GM19455 (cell line): ENCODE results near the gene ATP23.

Experiments
- ATAC-seq: cut with Tn5 transposase; IDR thresholded peaks from one replicate; pipeline ENCODE4 v1.9.1; 2021; ENCODE audit not compliant: unreplicated experiment

The ATP23 gene

DNA sequence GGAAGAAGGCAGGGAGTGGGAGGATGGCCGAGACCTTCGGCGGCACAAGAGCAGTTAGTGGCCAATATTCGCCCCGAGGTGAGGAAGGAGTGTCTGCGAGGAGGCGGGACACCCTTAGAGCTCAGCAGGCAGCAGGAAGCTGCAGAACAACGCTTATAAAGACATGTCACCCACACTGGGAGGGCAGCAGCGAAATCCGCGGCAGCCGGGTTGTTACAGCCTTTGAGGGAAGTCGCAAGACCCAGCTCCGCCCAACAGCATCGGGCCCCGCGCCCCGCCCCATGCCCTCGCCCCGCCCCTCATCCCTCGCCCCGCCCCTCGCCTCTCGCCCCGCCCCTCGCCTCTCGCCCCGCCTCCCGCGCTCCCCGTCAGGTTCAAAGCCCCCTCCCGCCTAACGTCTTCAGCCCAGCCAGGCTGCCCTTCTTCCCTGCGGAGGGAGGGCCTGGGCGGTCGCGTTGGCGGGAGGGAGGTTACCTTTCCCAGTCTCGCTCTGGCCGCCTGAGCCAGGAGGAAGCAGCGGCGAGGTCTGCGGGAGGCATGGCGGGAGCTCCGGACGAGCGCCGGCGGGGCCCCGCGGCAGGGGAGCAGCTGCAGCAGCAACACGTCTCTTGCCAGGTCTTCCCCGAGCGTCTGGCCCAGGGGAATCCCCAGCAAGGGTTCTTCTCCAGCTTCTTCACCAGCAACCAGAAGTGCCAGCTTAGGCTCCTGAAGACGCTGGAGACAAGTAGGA is at the start of gene ATP23:
TSS of gene ATP23 (plus strand) at position 403 of the 730 bp plus-strand sequence. CDS start at position 538, 135 bp downstream.
- ATAC-seq, result peak; percentile 85

GRCh38 chr12:57892232-57892972 is 49.0 kb upstream of the ATP23 start:
- no peak for ATAC-seq

GRCh38 chr12:57893431-57894353 is 47.7 kb upstream of the ATP23 start:
- ATAC-seq, result no peak

DNA sequence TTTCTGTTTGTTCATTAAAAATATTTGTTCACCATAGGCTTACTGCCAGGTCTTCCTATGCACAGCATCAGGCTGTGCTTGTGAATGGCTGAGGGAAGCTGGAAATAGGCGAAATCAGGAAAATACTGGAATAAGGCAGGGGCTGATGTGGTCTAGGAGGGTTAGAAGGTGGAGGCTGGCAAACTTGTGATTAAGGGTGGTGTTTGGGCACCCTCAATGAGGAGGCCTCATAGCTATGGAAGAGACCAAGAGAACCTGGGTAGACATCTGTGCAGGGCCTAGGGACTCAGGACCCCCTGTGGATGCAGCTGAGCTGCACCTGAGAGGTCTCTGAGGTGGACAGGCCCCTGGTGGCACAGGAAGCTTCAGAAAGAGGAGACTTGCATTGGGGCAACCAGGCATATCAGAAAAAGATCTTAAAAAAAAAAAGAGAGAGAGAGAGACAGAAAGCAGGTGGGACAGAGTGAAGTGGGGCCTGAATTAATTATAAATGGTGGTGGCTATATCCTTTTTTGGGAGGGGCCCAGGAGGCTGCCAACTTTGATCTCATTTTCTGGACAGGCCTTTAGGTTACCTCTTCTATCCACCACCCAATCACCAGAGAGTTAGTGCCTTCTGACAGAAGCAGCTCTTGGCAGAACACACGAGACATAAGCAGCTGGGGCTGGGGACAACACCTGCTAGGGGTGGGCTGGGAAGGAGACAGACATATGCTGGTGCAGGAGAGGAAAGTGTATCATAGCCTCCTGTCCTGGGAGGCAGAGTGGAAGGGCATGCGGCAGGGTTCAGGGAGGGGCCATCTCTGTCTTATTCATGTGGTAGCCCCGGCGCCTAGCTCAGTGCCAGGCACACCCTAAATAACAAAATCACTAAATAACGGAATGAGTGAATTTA is 46.7 kb upstream of the ATP23 start:
- no peak for ATAC-seq

GRCh38 chr12:57895389-57896114 is 45.8 kb upstream of the ATP23 start:
- ATAC-seq, result no peak

- no peak for ATAC-seq
Observed at GRCh38 chr12:57896115-57896433, 45.3 kb upstream of the ATP23 start.

DNA sequence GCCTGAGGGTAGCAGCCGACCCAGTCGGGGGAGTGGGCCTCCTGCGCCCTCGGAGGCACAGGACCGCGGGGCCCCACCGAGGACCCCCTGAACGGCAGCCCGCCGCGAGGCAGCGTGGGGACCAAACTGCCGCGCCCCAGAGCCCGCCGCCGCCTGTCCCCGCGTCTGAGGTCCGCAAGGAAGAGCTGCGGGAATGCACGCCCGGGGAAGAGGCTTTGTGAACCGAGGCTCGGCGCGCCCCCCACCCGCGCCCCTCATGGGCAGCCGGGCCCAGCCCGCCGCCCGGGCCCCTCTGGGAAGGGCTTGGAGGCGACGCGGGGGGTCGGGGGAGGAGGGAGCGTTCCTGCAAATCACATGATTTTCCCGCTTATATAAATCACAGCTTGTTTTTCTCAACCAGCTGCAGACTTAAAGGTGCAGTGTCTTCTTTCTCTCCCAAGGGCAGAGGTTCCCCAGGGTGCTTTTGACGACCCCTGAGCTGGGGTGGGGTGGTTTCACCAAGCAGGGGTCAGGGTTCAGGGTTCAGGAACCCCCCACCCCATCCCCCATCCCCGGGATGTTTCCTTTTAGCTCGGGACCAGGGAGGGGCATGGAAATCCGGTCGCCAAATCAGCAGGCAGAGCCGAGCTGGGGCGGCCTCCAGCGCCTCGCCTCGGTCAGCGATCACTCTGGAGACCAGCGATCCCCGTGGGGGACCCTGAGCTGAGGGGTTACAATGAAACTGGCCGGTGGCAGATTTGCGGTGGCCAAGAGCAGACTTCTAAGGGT is 44.7 kb upstream of the ATP23 start:
- no peak for ATAC-seq

DNA sequence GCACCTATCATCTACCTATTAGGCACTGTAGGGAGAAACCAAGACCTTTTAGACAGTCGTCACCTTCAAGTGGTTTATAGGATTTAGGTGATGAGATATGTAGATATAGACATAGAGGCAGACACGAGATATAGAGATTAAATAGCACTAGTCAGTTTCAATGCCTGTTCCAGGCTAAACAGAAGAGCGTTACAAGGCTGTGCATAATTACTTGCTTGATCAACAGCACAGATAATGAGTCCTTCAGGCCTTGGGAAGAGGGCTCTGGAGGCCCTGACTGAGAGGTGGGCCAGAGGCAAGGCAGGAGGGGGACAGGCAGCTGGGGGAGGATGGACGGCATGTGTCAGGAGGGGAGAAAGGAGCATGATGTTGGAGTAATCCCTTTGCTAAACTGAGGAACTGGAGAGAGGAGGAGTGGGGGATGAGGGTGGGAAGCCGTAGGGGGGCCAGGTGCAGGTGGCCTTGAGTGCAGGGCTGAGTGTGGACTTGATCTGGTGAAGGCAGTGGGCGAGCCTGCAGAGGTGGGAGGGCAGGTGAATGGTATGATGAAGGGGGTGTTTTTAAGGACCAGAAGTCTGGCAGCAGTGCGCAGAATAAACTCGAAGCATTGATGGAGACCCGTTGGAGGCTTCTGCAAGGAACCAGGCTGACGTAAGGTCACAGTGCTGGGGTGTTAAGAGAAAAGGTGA is 43.9 kb upstream of the ATP23 start:
- no peak for ATAC-seq

GRCh38 chr12:57898308-57898970 is 42.9 kb upstream of the ATP23 start:
- ATAC-seq, result no peak

DNA sequence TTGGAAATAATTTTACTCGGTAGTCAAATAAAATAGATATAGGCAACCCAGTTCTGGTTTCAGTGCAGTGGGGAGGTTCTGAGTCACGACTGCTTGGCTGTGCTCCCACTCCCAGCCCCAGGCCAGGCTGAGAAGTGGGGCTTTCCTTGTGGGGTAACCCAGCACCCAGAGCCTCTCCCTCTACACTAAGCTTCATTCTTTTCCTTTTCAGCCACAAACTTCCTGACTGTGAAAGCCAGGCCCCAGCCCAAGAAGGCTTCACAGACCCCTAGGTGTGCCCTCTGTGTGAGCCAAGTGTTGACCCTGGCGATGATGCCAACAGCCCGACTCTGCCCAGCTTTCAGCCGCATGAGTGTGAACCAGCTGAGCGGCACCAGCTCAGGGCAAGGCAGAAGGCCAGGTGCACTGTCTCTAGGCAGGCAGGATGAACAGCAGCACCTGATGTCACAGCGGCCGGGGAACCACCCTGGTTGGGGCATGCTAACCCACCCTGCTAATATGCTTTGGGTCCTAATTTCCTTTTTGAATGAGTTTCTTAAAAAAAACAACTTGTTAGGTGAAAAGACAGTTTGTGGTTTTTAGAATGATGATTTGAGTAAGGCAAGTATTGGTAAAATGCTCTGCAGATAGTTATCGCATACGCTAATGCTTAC is 42.2 kb upstream of the ATP23 start:
- peak; percentile 85 for ATAC-seq

GRCh38 chr12:57902478-57902969 is 38.8 kb upstream of the ATP23 start:
- no peak for ATAC-seq

DNA sequence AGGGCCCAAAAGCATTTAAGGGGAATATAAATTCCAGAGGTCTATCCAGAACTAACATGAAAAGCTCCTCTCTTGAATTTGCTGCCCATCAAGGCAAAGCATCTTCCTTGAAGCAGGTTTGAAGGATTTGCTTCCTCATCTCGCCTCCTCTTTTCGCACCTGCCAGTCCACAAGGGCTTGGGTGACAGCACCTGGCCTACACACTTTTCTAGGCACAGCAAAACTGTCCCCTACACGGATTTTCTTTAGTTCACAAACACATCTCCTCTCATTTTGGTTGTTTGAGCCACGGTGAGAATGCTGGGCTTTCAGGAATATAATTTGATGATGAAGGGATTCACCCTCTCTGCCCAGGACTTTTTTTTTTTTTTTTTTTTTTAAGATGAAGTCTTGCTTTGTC is 36.9 kb upstream of the ATP23 start:
- no peak for ATAC-seq

DNA sequence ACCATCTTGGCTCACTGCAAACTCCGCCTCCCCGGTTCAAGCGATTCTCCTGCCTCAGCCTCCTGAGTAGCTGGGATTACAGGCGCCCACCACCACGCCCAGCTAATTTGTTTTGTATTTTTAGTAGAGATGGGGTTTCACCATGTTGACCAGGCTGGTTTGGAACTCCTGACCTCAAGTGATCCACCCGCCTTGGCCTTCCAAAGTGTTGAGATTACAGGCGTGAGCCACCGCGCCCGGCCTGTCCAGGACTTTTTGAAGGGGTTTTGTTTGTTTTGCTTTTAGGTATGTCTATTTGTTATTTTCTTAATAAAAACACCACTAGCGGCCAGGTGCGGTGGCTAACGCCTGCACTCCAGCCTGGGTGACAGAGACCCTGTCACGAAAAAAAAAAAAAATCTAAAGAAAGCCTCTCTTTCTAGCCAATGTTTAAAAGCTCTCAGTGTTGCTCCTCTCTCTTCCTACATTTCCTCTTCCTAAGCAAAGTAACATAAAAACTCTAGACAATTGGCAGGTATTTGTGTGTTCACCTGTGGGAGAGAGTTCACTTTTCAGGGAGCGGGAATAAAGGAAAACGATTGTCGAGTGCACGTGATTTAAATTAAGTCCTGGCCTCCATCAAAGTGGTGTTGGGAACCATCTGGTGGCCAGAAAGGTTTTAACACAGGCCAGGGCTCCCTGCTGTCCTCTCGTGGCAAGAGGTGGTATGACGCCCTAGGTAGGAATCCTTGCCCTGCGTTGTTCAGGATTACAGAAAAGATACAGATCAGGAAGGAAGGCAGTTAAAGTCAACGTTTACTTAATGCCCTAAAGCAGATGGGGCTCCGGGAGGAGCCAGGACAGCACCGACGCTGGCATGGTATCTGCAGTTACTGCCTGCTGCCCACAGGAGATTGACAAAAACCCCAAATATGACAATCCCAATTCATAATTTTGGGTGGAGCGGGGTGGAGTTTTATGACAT is 36.2 kb upstream of the ATP23 start:
- peak; percentile 90 for ATAC-seq

DNA sequence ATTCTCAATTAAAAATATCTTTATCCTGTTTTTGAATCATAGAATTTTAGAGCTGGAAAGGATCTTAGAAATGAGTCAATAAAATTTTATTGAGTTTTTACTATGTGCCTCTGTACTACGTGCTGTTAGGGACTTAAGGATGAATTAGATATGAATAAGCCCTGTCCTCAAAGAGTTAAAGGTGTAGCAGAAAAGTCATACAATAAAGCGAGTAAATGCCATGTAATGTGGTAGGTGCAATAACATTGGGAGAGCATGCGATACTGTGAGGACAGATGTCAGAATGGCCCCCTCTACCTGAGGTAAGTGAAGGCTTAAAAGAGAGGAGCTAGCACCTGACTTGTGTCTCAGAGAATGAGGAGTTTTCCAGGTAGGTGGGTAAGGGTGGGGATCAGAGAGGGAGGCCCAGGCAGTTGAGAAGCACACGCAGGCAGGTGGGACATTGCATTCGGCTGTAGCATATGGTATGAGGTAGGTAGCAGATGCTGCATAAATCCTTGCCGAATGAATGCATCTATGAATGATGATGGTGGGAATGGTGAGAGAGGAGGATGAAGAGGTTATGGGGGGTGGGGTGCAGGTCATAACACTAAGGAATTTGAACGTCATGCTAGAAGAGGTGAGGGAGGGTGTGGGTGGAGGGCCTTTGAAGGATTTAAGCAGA is 35.4 kb upstream of the ATP23 start:
- no peak for ATAC-seq

DNA sequence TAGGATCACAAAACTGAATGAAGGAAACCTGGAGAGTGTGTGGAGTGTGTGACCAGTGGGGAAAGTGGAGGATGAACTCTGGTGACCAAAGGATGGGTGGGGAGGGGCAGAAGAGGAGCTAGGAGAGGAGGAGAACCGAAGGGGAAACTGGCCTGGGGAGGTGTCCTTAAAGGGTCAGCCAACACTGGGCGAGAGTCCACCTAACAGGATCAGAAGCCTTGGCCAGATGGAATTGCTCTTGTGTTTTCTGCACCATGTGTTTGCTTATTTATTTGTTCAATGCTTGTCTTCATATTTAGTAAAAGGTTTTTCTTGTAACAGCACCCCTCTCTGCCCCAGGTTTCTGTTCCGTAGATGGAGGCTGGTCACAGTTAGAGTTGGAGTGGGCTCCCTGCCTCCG is 34.5 kb upstream of the ATP23 start:
- ATAC-seq, result no peak

GRCh38 chr12:57907281-57907680 is 34.1 kb upstream of the ATP23 start:
- no peak for ATAC-seq
